Naive thymus-derived CD8-positive, alpha-beta T cell (primary cell): ENCODE measurements around the gene MAP4K3. TPM values are rescaled to one million over a fixed set of nuclear protein-coding genes. Genes with fewer than 3 reads are reported as not detected.
"Not testable (repeated sequence)": the region's sequence is repeated elsewhere in the genome, so short reads cannot be mapped to it uniquely, and the experiment has no call there.

Experiments used
- ATAC-seq, 2 donors: fragments of 150-1000 bp; cut with Tn5 transposase in 1 of 2; sonication (Bioruptor Pico), chemical (Tn5 transposase) in 1 of 2; 1 replicate in 1 of 2; 2 replicates in 1 of 2; pipeline ENCODE4 v1.10.0; 2021; ENCODE audit warnings: mild to moderate bottlenecking in 2 of 2, moderate library complexity in 2 of 2
- POLR2A ChIA-PET: fragments of 350-600 bp; sonication (Branson Sonifier 250); formaldehyde crosslinking; loops from one replicate; lab custom pipeline; 2021; ENCODE audit warnings: antibody characterized with exemption; lab: Charles Lee
- DNase-seq, 10 donors: peaks; one replicate each; pipeline versions ENCODE4 v3.0.0 to v3.0.0-alpha.2; 2020 to 2022
- H3K27ac Mint-ChIP-seq, 10 donors: one replicate each; pipeline ENCODE4 v1.8.0; 2020 to 2022; ENCODE audit warnings: mild to moderate bottlenecking in 10 of 10, mixed read lengths in 10 of 10, moderate library complexity in 4 of 10, inconsistent platforms in 1 of 10
- H3K27me3 Mint-ChIP-seq, 5 donors: one replicate each; pipeline ENCODE4 v1.8.0; 2021 to 2022; ENCODE audit warnings: mixed read lengths in 5 of 5
- H3K36me3 Mint-ChIP-seq, 3 donors: one replicate each; pipeline ENCODE4 v1.8.0; 2020 to 2022; ENCODE audit warnings: mixed read lengths in 3 of 3, mild to moderate bottlenecking in 2 of 3, inconsistent platforms in 1 of 3
- H3K4me1 Mint-ChIP-seq, 4 donors: one replicate each; pipeline ENCODE4 v1.8.0; 2021 to 2022; ENCODE audit warnings: mixed read lengths in 4 of 4
- H3K4me3 Mint-ChIP-seq, 10 donors: one replicate each; pipeline ENCODE4 v1.8.0; 2020 to 2022; ENCODE audit warnings: mild to moderate bottlenecking in 10 of 10, mixed read lengths in 10 of 10, moderate library complexity in 6 of 10, inconsistent platforms in 1 of 10
- H3K9me3 Mint-ChIP-seq, 9 donors: one replicate each; pipeline ENCODE4 v1.8.0; 2020 to 2022; ENCODE audit warnings: mixed read lengths in 9 of 9, mild to moderate bottlenecking in 3 of 9, inconsistent platforms in 1 of 9, moderate library complexity in 1 of 9
- polyA plus RNA-seq, 3 donors: library from polyadenylated mRNA; unstranded; fragments of 300-500 nt; fragmentation: Illumina TruSeq; gene quantifications; one replicate each; pipeline ENCODE4 v1.2.3, GENCODE V29; 2021
- total RNA-seq, 8 experiments: library from RNA in 2 of 8; stranded (reverse) in 2 of 8; gene quantifications; one replicate each; pipeline ENCODE4 v1.2.3 and lab custom pipeline; 2021 to 2026

Gene MAP4K3
- total and polyA plus RNA-seq, 5 experiments from 2014 or later = 1.3 to 18.9 (median 2.4) TPM

GRCh38 chr2:39338502-39338901, 98.6 kb downstream of the MAP4K3 start:
- H3K4me1 Mint-ChIP-seq = no peaks in the 10 kb centered on the region
- H3K27me3 Mint-ChIP-seq = no peaks in the 10 kb centered on the region
- DNase-seq = no peak
- H3K27ac Mint-ChIP-seq = no peak overlapping the region
- no peak overlapping the region for H3K4me3 Mint-ChIP-seq
- POLR2A ChIA-PET = no interaction called here
- peaks cover 12 to 34% (median 23%) of the 10 kb centered on the region in 3 donors for H3K36me3 Mint-ChIP-seq
- no peak for ATAC-seq
- no peaks in the 10 kb centered on the region for H3K9me3 Mint-ChIP-seq

- ATAC-seq = no peak
- Mint-ChIP-seq H3K27ac (no peak overlapping the region), H3K4me1 (no peaks in the 10 kb centered on the region), H3K4me3 (no peak overlapping the region), H3K27me3 (no peaks in the 10 kb centered on the region), H3K36me3 (peaks cover 12 to 34% (median 21%) of the 10 kb centered on the region in 3 donors), H3K9me3 (no peaks in the 10 kb centered on the region)
- POLR2A ChIA-PET = no interaction called here
- DNase-seq = no peak
Observed at GRCh38 chr2:39335930-39336329, 101.2 kb downstream of the MAP4K3 start.

- DNase-seq (no peak), ATAC-seq (no peak)
- Mint-ChIP-seq H3K4me1 (no peaks in the 10 kb centered on the region), H3K9me3 (no peaks in the 10 kb centered on the region), H3K4me3 (no peak overlapping the region), H3K27me3 (no peaks in the 10 kb centered on the region), H3K27ac (peak overlapping the region in 1 of 10 donors; percentile 12), H3K36me3 (peaks cover 5 to 30% (median 16%) of the 10 kb centered on the region in 3 donors)
- POLR2A ChIA-PET = no interaction called here
Observed at GRCh38 chr2:39334978-39335377, 102.1 kb downstream of the MAP4K3 start.

GRCh38 chr2:39334529-39334928, 102.6 kb downstream of the MAP4K3 start:
- H3K27ac Mint-ChIP-seq = peak overlapping the region in 1 of 10 donors; percentile 12
- DNase-seq (no peak), ATAC-seq (no peak)
- peaks cover 5 to 35% (median 18%) of the 10 kb centered on the region in 3 donors for H3K36me3 Mint-ChIP-seq
- H3K27me3 Mint-ChIP-seq = no peaks in the 10 kb centered on the region
- no peaks in the 10 kb centered on the region for H3K4me1 Mint-ChIP-seq
- no peak overlapping the region for H3K4me3 Mint-ChIP-seq
- no peaks in the 10 kb centered on the region for H3K9me3 Mint-ChIP-seq
- POLR2A ChIA-PET = no interaction called here

- no peak for DNase-seq
- no peaks in the 10 kb centered on the region for H3K9me3 Mint-ChIP-seq
- H3K36me3 Mint-ChIP-seq = peaks cover 12 to 56% (median 30%) of the 10 kb centered on the region in 3 donors
- no peaks in the 10 kb centered on the region for H3K27me3 Mint-ChIP-seq
- H3K27ac Mint-ChIP-seq = no peak overlapping the region
- no peak overlapping the region for H3K4me3 Mint-ChIP-seq
- POLR2A ChIA-PET = no interaction called here
- no peak for ATAC-seq
- H3K4me1 Mint-ChIP-seq = no peaks in the 10 kb centered on the region
Observed at GRCh38 chr2:39326644-39327043, 110.4 kb downstream of the MAP4K3 start.

GRCh38 chr2:39325966-39326365, 111.1 kb downstream of the MAP4K3 start:
- no peak for DNase-seq
- Mint-ChIP-seq H3K4me3 (no peak overlapping the region), H3K27me3 (no peaks in the 10 kb centered on the region), H3K36me3 (peaks cover 12 to 51% (median 30%) of the 10 kb centered on the region in 3 donors), H3K9me3 (no peaks in the 10 kb centered on the region), H3K4me1 (no peaks in the 10 kb centered on the region), H3K27ac (no peak overlapping the region)
- POLR2A ChIA-PET = no interaction called here
- no peak for ATAC-seq

- POLR2A ChIA-PET, H3K4me3 Mint-ChIP-seq, H3K4me1 Mint-ChIP-seq, H3K27me3 Mint-ChIP-seq, ATAC-seq, H3K27ac Mint-ChIP-seq, H3K9me3 Mint-ChIP-seq, DNase-seq: not testable (repeated sequence)
- peaks cover 0 to 20% (median 14%) of the 10 kb centered on the region in 3 donors for H3K36me3 Mint-ChIP-seq
Observed at GRCh38 chr2:39321056-39322035, 115.7 kb downstream of the MAP4K3 start.

- no peak overlapping the region for H3K4me3 Mint-ChIP-seq
- DNase-seq (no peak), ATAC-seq (no peak)
- H3K27me3 Mint-ChIP-seq = no peaks in the 10 kb centered on the region
- H3K4me1 Mint-ChIP-seq = no peaks in the 10 kb centered on the region
- H3K27ac Mint-ChIP-seq = no peak overlapping the region
- POLR2A ChIA-PET = no interaction called here
- H3K9me3 Mint-ChIP-seq = no peaks in the 10 kb centered on the region
- peaks cover 0 to 16% (median 11%) of the 10 kb centered on the region in 3 donors for H3K36me3 Mint-ChIP-seq
Observed at GRCh38 chr2:39320162-39320561, 116.9 kb downstream of the MAP4K3 start.

- DNase-seq (no peak), ATAC-seq (no peak)
- Mint-ChIP-seq H3K4me3 (no peak overlapping the region), H3K36me3 (peaks cover 0 to 37% (median 25%) of the 10 kb centered on the region in 3 donors), H3K27me3 (no peaks in the 10 kb centered on the region), H3K9me3 (no peaks in the 10 kb centered on the region), H3K27ac (no peak overlapping the region), H3K4me1 (no peaks in the 10 kb centered on the region)
- POLR2A ChIA-PET = no interaction called here
Observed at GRCh38 chr2:39313575-39313974, 123.5 kb downstream of the MAP4K3 start.

GRCh38 chr2:39311469-39311868, 125.6 kb downstream of the MAP4K3 start:
- H3K4me1 Mint-ChIP-seq = no peaks in the 10 kb centered on the region
- H3K27me3 Mint-ChIP-seq = no peaks in the 10 kb centered on the region
- H3K4me3 Mint-ChIP-seq = no peak overlapping the region
- H3K27ac Mint-ChIP-seq = no peak overlapping the region
- POLR2A ChIA-PET = no interaction called here
- no peaks in the 10 kb centered on the region for H3K9me3 Mint-ChIP-seq
- H3K36me3 Mint-ChIP-seq = peaks cover 0 to 39% (median 25%) of the 10 kb centered on the region in 3 donors
- DNase-seq (no peak), ATAC-seq (no peak)

GRCh38 chr2:39308778-39309177, 128.3 kb downstream of the MAP4K3 start:
- Mint-ChIP-seq H3K36me3 (peaks cover 0 to 35% (median 25%) of the 10 kb centered on the region in 3 donors), H3K4me3 (no peak overlapping the region), H3K9me3 (no peaks in the 10 kb centered on the region), H3K27me3 (no peaks in the 10 kb centered on the region), H3K4me1 (no peaks in the 10 kb centered on the region), H3K27ac (no peak overlapping the region)
- no peak for DNase-seq
- POLR2A ChIA-PET = no interaction called here
- no peak for ATAC-seq

GRCh38 chr2:39306626-39307025, 130.5 kb downstream of the MAP4K3 start:
- H3K36me3 Mint-ChIP-seq = peaks cover 0 to 17% (median 16%) of the 10 kb centered on the region in 3 donors
- peak overlapping the region in 1 of 10 donors; percentile 13 for H3K27ac Mint-ChIP-seq
- no peaks in the 10 kb centered on the region for H3K9me3 Mint-ChIP-seq
- H3K27me3 Mint-ChIP-seq = no peaks in the 10 kb centered on the region
- DNase-seq (no peak), ATAC-seq (no peak)
- POLR2A ChIA-PET = no interaction called here
- no peaks in the 10 kb centered on the region for H3K4me1 Mint-ChIP-seq
- no peak overlapping the region for H3K4me3 Mint-ChIP-seq

- H3K4me1 Mint-ChIP-seq = no peaks in the 10 kb centered on the region
- DNase-seq (no peak), ATAC-seq (no peak)
- peak overlapping the region in 1 of 10 donors; percentile 20 for H3K27ac Mint-ChIP-seq
- H3K27me3 Mint-ChIP-seq = no peaks in the 10 kb centered on the region
- H3K9me3 Mint-ChIP-seq = no peaks in the 10 kb centered on the region
- H3K4me3 Mint-ChIP-seq = no peak overlapping the region
- POLR2A ChIA-PET = no interaction called here
- H3K36me3 Mint-ChIP-seq = peaks cover 0 to 12% (median 6%) of the 10 kb centered on the region in 3 donors
Observed at GRCh38 chr2:39304729-39305128, 132.4 kb downstream of the MAP4K3 start.
